Tibial nerve (tissue), 4 donors: ENCODE measurements around the gene CORIN. TPM values are rescaled to one million over a fixed set of nuclear protein-coding genes. Genes with fewer than 3 reads are reported as not detected.

Experiments
- DNase-seq, 2 donors: peaks; one replicate each; pipeline ENCODE4 v3.0.0-alpha.2; 2019; ENCODE audit warnings: low spot score in 2 of 2
- H3K27ac ChIP-seq, 4 donors: fragments of 200-600 bp; sonication (generic) in 3 of 4; one replicate each; pipeline ENCODE4 v1.5.1; 2017 to 2019; ENCODE audit warnings: mild to moderate bottlenecking in 1 of 4
- H3K27me3 ChIP-seq, 2 donors: fragments of 200-600 bp; sonication (generic) in 1 of 2; one replicate each; pipeline versions ENCODE4 v1.5.1 to v1.6.0; 2017 to 2019
- H3K36me3 ChIP-seq, 3 donors: fragments of 200-600 bp; sonication (generic); one replicate each; pipeline ENCODE4 v1.5.1; 2018 to 2019
- H3K4me1 ChIP-seq, 4 donors: fragments of 200-600 bp; sonication (generic) in 3 of 4; one replicate each; pipeline ENCODE4 v1.5.1; 2017 to 2019
- H3K4me3 ChIP-seq, 4 donors: fragments of 200-600 bp; sonication (generic) in 3 of 4; one replicate each; pipeline ENCODE4 v1.5.1; 2017 to 2019; ENCODE audit warnings: mild to moderate bottlenecking in 1 of 4, moderate library complexity in 1 of 4
- H3K9me3 ChIP-seq, 4 donors: fragments of 200-600 bp; sonication (generic) in 3 of 4; one replicate each; pipeline ENCODE4 v1.5.1; 2017 to 2019
- CTCF ChIP-seq, 5 experiments: fragments of 200-600 bp in 3 of 5; fragments of 450-650 bp in 2 of 5; sonication (generic) in 3 of 5; IDR thresholded peaks; one replicate each; pipeline ENCODE4 v1.5.1; 2016 to 2019; ENCODE audit warnings: antibody characterized with exemption in 5 of 5, mild to moderate bottlenecking in 3 of 5, moderate library complexity in 2 of 5
- EP300 ChIP-seq, 2 donors: sonication (generic); formaldehyde crosslinking; IDR thresholded peaks; one replicate each; pipeline ENCODE4 v1.6.1; 2017; ENCODE audit warnings: antibody characterized with exemption in 2 of 2, mild to moderate bottlenecking in 1 of 2
- POLR2A ChIP-seq, 2 donors: fragments of 450-650 bp; IDR thresholded peaks; one replicate each; pipeline ENCODE4 v1.6.1; 2017; ENCODE audit warnings: antibody characterized with exemption in 2 of 2, mild to moderate bottlenecking in 2 of 2, moderate library complexity in 2 of 2
- WGBS, 2 donors: methylation state at CpG; one replicate each; pipeline ENCODE4 v1.1.5; 2018; 5-methylcytosine and 5-hydroxymethylcytosine counted together
- total RNA-seq, 4 donors: library from RNA; depleted of rRNA; stranded (reverse); fragments of >200 nt; gene quantifications; one replicate each; pipeline ENCODE4 v1.1.0, GENCODE V29; 2016

Gene CORIN
- total RNA-seq, 4 donors from 2014 or later, result 0.22 to 0.42 TPM; not detected in 2

GRCh38 chr4:47873877-47874541 is 36.1 kb upstream of the CORIN start:
- H3K9me3 ChIP-seq, result peaks cover 0 to 16% (median 4%) of the 10 kb centered on the region in 4 donors
- TF ChIP-seq POLR2A (IDR thresholded peaks at IDR 0.05) (no peak), CTCF (IDR thresholded peaks at IDR 0.05) (no peak), EP300 (IDR thresholded peaks at IDR 0.05) (no peak)
- H3K4me3 ChIP-seq, result no peak overlapping the region
- H3K4me1 ChIP-seq, result no peaks in the 10 kb centered on the region
- H3K27ac ChIP-seq, result no peak overlapping the region
- no peak for DNase-seq
- H3K27me3 ChIP-seq, result no peaks in the 10 kb centered on the region
- peaks cover 0 to 88% (median 18%) of the 10 kb centered on the region in 3 donors for H3K36me3 ChIP-seq
- 96 to 98% methylated on average over 3 of the region's 3 CpGs for whole genome bisulfite sequencing, 2 donors

DNA sequence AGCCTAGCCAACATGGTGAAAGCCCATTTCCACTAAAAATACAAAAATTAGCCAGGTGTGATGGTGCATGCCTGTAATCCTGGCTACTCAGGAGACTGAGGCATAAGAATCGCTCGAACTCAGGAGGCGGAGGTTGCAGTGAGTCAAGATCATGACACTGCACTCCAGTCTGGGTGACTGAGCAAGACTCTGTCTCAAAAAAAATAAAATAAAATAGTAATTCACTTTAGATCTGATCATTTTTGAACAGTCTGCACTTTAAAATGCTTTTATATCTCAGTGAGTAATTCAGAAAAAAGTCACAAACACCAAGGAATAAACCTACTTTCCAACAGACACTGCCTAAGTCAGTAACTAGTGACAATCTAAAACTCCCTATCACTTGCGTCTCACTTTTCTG is 25.6 kb upstream of the CORIN start:
- Histone ChIP-seq H3K4me3 (no peak overlapping the region), H3K27me3 (no peaks in the 10 kb centered on the region), H3K27ac (no peak overlapping the region), H3K36me3 (peaks cover 0 to 43% (median 0%) of the 10 kb centered on the region in 3 donors), H3K9me3 (no peaks in the 10 kb centered on the region), H3K4me1 (no peaks in the 10 kb centered on the region)
- no peak for DNase-seq
- WGBS, 2 donors, result 72 to 94% methylated on average over 4 of the region's 4 CpGs
- no peak for TF ChIP-seq CTCF (IDR thresholded peaks at IDR 0.05)
- TF ChIP-seq POLR2A (IDR thresholded peaks at IDR 0.05), result no peak
- no peak for TF ChIP-seq EP300 (IDR thresholded peaks at IDR 0.05)

GRCh38 chr4:47862297-47862696 is 24.4 kb upstream of the CORIN start:
- Histone ChIP-seq H3K9me3 (no peaks in the 10 kb centered on the region), H3K27me3 (no peaks in the 10 kb centered on the region), H3K36me3 (peaks cover 0 to 31% (median 0%) of the 10 kb centered on the region in 3 donors), H3K4me3 (no peak overlapping the region), H3K27ac (no peak overlapping the region), H3K4me1 (no peaks in the 10 kb centered on the region)
- 91 to 94% methylated on average over 3 of the region's 3 CpGs for WGBS, 2 donors
- no peak for TF ChIP-seq POLR2A (IDR thresholded peaks at IDR 0.05)
- no peak for TF ChIP-seq CTCF (IDR thresholded peaks at IDR 0.05)
- no peak for TF ChIP-seq EP300 (IDR thresholded peaks at IDR 0.05)
- no peak for DNase-seq

- TF ChIP-seq CTCF (IDR thresholded peaks at IDR 0.05) (no peak), EP300 (IDR thresholded peaks at IDR 0.05) (no peak), POLR2A (IDR thresholded peaks at IDR 0.05) (no peak)
- Histone ChIP-seq H3K27me3 (no peaks in the 10 kb centered on the region), H3K4me3 (no peak overlapping the region), H3K36me3 (peaks cover 0 to 23% (median 0%) of the 10 kb centered on the region in 3 donors), H3K9me3 (no peaks in the 10 kb centered on the region), H3K27ac (no peak overlapping the region), H3K4me1 (no peaks in the 10 kb centered on the region)
- DNase-seq, result no peak
- 90 to 96% methylated on average over 1 of the region's 1 CpG for WGBS, 2 donors
Measured at GRCh38 chr4:47860305-47860704, 22.4 kb upstream of the CORIN start.

DNA sequence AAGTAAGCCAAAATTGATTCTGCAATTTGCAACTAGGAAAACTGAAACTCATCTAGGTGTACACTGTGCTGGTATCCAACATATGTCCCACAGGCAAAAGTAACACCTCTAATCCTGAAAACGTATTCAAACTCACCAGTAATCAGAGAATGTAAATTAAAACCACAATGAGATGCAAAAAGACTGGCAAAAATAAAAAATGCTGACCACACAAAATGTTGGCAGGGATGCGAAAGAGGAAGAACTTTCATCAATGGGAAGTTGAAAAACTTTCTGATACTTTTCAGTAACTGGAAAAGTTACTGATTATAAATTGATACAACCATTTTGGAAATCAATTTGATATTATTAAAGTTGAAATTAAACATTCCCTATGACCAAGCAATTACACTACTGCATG is 20.1 kb upstream of the CORIN start:
- Histone ChIP-seq H3K27me3 (no peaks in the 10 kb centered on the region), H3K27ac (no peak overlapping the region), H3K9me3 (no peaks in the 10 kb centered on the region), H3K4me1 (no peaks in the 10 kb centered on the region), H3K4me3 (no peak overlapping the region), H3K36me3 (peaks cover 0 to 21% (median 0%) of the 10 kb centered on the region in 3 donors)
- TF ChIP-seq EP300 (IDR thresholded peaks at IDR 0.05), result no peak
- no peak for TF ChIP-seq POLR2A (IDR thresholded peaks at IDR 0.05)
- no peak for TF ChIP-seq CTCF (IDR thresholded peaks at IDR 0.05)
- DNase-seq, result no peak
- WGBS, 2 donors, result 78 to 85% methylated on average over 2 of the region's 2 CpGs
